Measurements from ENCODE around the gene TAS2R14.

The TAS2R14 gene

DNA sequence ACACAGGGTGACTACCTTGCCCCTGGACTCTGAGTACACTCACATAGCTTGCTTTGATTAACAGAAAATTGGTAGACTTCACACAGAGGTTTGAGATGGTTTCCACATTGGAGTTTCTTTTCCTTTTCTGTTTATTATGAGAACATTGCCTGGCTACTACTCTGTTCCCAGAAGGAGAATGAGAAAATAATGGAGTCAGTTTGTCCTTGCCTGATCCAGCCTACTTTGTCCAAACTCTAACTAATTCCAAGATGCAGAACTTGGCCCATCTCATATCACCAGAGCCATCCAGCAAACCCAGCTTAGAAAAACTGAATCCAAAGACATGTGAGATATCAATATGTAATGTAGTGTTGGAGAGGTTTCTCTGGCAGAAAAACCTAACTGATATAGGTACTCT lies 27.3 kb upstream of the TAS2R14 start:
- TF ChIP-seq, protein P1, sequence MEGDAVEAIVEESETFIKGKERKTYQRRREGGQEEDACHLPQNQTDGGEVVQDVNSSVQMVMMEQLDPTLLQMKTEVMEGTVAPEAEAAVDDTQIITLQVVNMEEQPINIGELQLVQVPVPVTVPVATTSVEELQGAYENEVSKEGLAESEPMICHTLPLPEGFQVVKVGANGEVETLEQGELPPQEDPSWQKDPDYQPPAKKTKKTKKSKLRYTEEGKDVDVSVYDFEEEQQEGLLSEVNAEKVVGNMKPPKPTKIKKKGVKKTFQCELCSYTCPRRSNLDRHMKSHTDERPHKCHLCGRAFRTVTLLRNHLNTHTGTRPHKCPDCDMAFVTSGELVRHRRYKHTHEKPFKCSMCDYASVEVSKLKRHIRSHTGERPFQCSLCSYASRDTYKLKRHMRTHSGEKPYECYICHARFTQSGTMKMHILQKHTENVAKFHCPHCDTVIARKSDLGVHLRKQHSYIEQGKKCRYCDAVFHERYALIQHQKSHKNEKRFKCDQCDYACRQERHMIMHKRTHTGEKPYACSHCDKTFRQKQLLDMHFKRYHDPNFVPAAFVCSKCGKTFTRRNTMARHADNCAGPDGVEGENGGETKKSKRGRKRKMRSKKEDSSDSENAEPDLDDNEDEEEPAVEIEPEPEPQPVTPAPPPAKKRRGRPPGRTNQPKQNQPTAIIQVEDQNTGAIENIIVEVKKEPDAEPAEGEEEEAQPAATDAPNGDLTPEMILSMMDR (IDR thresholded peaks at IDR 0.05; ENCODE audit: borderline replicate concordance, extremely low read depth, low read length, poor library complexity, severe bottlenecking) = no peak
- no peak for TF ChIP-seq EZH2 (IDR thresholded peaks at IDR 0.05; ENCODE audit: borderline replicate concordance, low read depth, low read length, severe bottlenecking)
- Histone ChIP-seq H3K4me3 (ENCODE audit: low read depth in 1 of 2, low read length in 2 of 2) (no peak overlapping the region), H2AFZ (ENCODE audit: low read depth, low read length) (no peak overlapping the region), H3K79me2 (ENCODE audit: insufficient read depth, low read length) (no peaks in the 10 kb centered on the region), H3K9ac (ENCODE audit: low read depth, low read length) (no peak overlapping the region), H3K9me3 (ENCODE audit: insufficient read depth, low read length, severe bottlenecking) (no peaks in the 10 kb centered on the region), H3K36me3 (ENCODE audit: insufficient read depth, low read length) (no peaks in the 10 kb centered on the region), H4K20me1 (ENCODE audit: insufficient read depth, low read length) (peaks cover 13% of the 10 kb centered on the region), H3K4me1 (ENCODE audit: insufficient read depth, low read length) (peaks cover 6% of the 10 kb centered on the region), H3K4me2 (ENCODE audit: insufficient read depth, low read length) (no peak overlapping the region), H3K27ac (ENCODE audit: low read length) (no peak overlapping the region), H3K27me3 (ENCODE audit: insufficient read depth, low read length, poor library complexity) (no peaks in the 10 kb centered on the region)
- DNase-seq (no peak), ATAC-seq (ENCODE audit: insufficient read depth, low read depth) (no peak)

DNA sequence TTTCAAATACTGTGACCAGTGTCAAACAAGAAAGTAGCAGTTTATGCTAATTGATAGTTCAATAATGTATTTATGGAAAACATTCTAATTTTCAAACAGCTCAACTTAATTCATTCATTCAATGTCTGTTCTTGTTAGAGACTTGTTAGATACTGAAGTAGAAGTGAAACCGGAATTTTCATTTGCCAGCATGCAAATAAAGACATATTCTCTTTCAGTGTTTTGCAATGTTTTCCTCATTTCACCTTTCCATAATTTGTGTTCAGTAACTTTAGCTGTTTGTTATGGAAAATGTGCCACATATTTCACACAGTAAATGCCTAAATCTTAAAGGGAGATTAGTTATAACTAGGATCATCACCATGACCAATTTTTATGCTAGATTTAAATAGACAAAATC lies 26.4 kb upstream of the TAS2R14 start:
- ATAC-seq (ENCODE audit: insufficient read depth, low read depth) (no peak), DNase-seq (no peak)
- TF ChIP-seq, protein P1 (IDR thresholded peaks at IDR 0.05; ENCODE audit: borderline replicate concordance, extremely low read depth, low read length, poor library complexity, severe bottlenecking) = no peak
- no peak for TF ChIP-seq EZH2 (IDR thresholded peaks at IDR 0.05; ENCODE audit: borderline replicate concordance, low read depth, low read length, severe bottlenecking)
- no peak overlapping the region for H3K27ac ChIP-seq (ENCODE audit: low read length)
- no peak overlapping the region for H2AFZ ChIP-seq (ENCODE audit: low read depth, low read length)
- no peaks in the 10 kb centered on the region for H3K79me2 ChIP-seq (ENCODE audit: insufficient read depth, low read length)
- H3K4me1 ChIP-seq (ENCODE audit: insufficient read depth, low read length) = peaks cover 13% of the 10 kb centered on the region
- H3K9ac ChIP-seq (ENCODE audit: low read depth, low read length) = no peak overlapping the region
- no peaks in the 10 kb centered on the region for H3K36me3 ChIP-seq (ENCODE audit: insufficient read depth, low read length)
- H3K27me3 ChIP-seq (ENCODE audit: insufficient read depth, low read length, poor library complexity) = no peaks in the 10 kb centered on the region
- no peak overlapping the region for H3K4me3 ChIP-seq (ENCODE audit: low read depth in 1 of 2, low read length in 2 of 2)
- peaks cover 20% of the 10 kb centered on the region for H4K20me1 ChIP-seq (ENCODE audit: insufficient read depth, low read length)
- H3K4me2 ChIP-seq (ENCODE audit: insufficient read depth, low read length) = no peak overlapping the region
- H3K9me3 ChIP-seq (ENCODE audit: insufficient read depth, low read length, severe bottlenecking) = no peaks in the 10 kb centered on the region

DNA sequence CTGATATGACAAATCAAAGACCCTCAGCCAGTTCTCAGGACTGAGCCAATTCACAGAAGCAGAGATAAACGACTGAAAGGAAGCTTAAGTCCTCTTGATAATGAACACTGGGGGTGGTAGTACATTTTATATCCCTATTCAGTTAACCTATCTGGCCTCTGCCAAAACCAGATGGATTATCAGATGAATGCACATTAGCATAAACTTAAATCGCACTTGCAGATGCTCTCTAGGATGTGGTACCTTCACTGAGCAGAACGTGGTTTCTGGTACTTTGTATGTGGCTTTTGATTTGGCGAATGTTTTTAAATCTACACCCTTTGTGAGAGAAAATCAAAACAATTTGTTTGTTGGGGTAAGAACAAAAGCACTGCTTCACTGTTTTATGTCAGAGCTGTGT lies 21.1 kb upstream of the TAS2R14 start:
- no peak for TF ChIP-seq EZH2 (IDR thresholded peaks at IDR 0.05; ENCODE audit: borderline replicate concordance, low read depth, low read length, severe bottlenecking)
- TF ChIP-seq, protein P1 (IDR thresholded peaks at IDR 0.05; ENCODE audit: borderline replicate concordance, extremely low read depth, low read length, poor library complexity, severe bottlenecking) = no peak
- H3K9me3 ChIP-seq (ENCODE audit: insufficient read depth, low read length, severe bottlenecking) = peaks cover 2% of the 10 kb centered on the region
- H2AFZ ChIP-seq (ENCODE audit: low read depth, low read length) = no peak overlapping the region
- no peaks in the 10 kb centered on the region for H3K27me3 ChIP-seq (ENCODE audit: insufficient read depth, low read length, poor library complexity)
- H3K27ac ChIP-seq (ENCODE audit: low read length) = no peak overlapping the region
- H3K36me3 ChIP-seq (ENCODE audit: insufficient read depth, low read length) = no peaks in the 10 kb centered on the region
- no peak overlapping the region for H3K4me2 ChIP-seq (ENCODE audit: insufficient read depth, low read length)
- H3K9ac ChIP-seq (ENCODE audit: low read depth, low read length) = no peak overlapping the region
- peaks cover 18% of the 10 kb centered on the region for H4K20me1 ChIP-seq (ENCODE audit: insufficient read depth, low read length)
- H3K4me1 ChIP-seq (ENCODE audit: insufficient read depth, low read length) = peaks cover 20% of the 10 kb centered on the region
- no peak overlapping the region for H3K4me3 ChIP-seq (ENCODE audit: low read depth in 1 of 2, low read length in 2 of 2)
- peak; percentile 29 for DNase-seq
- peak; percentile 91 for ATAC-seq (ENCODE audit: insufficient read depth, low read depth)
- H3K79me2 ChIP-seq (ENCODE audit: insufficient read depth, low read length) = 0 out of 2 replicates have a peak, but pooled peaks cover 5% of the 10 kb centered on the region

DNA sequence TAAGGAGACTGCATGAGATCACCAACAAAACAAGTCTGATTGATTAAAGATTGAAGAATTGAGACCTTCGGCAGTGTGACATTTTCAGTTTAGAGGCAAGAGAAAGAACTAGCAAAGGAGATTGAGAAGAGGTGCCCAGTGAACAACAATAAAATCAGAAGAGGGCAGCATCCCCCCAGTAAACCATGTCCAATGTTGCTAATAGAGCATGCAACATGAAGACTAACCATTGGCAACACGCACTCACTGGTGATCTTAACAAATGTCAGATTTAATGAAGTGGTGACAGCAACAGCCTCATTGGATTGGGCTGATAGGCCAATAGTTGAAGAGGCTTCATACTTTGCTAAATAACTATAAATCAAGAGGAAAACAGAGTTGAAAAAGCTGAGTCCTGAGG lies 20.7 kb upstream of the TAS2R14 start:
- Histone ChIP-seq H3K4me1 (ENCODE audit: insufficient read depth, low read length) (peaks cover 20% of the 10 kb centered on the region), H3K79me2 (ENCODE audit: insufficient read depth, low read length) (peaks cover 7% of the 10 kb centered on the region; the same call in 1 of the 2 replicates), H2AFZ (ENCODE audit: low read depth, low read length) (no peak overlapping the region), H3K4me3 (ENCODE audit: low read depth in 1 of 2, low read length in 2 of 2) (no peak overlapping the region), H3K9me3 (ENCODE audit: insufficient read depth, low read length, severe bottlenecking) (peaks cover 2% of the 10 kb centered on the region), H3K27me3 (ENCODE audit: insufficient read depth, low read length, poor library complexity) (no peaks in the 10 kb centered on the region), H3K4me2 (ENCODE audit: insufficient read depth, low read length) (no peak overlapping the region), H3K27ac (ENCODE audit: low read length) (no peak overlapping the region), H3K9ac (ENCODE audit: low read depth, low read length) (no peak overlapping the region), H3K36me3 (ENCODE audit: insufficient read depth, low read length) (no peaks in the 10 kb centered on the region), H4K20me1 (ENCODE audit: insufficient read depth, low read length) (peaks cover 18% of the 10 kb centered on the region)
- TF ChIP-seq, protein P1 (IDR thresholded peaks at IDR 0.05; ENCODE audit: borderline replicate concordance, extremely low read depth, low read length, poor library complexity, severe bottlenecking) = no peak
- no peak for TF ChIP-seq EZH2 (IDR thresholded peaks at IDR 0.05; ENCODE audit: borderline replicate concordance, low read depth, low read length, severe bottlenecking)
- DNase-seq = no peak
- ATAC-seq (ENCODE audit: insufficient read depth, low read depth) = 0 out of 3 replicates have a peak, but pooled peaks have one; percentile 12

Measured in DND-41 (cell line).